ENCODE results near the gene PLPPR4. TPM values are rescaled to one million over a fixed set of nuclear protein-coding genes. Genes with fewer than 3 reads are reported as not detected.
A peak's percentile ranks its signal among the peaks of the same experiment; 100 is the strongest.
"Not testable (repeated sequence)": the region's sequence is repeated elsewhere in the genome, so short reads cannot be mapped to it uniquely, and the experiment has no call there.

PLPPR4 gene
- total RNA-seq, 1 experiment from 2014 or later: 47.3 TPM

DNA sequence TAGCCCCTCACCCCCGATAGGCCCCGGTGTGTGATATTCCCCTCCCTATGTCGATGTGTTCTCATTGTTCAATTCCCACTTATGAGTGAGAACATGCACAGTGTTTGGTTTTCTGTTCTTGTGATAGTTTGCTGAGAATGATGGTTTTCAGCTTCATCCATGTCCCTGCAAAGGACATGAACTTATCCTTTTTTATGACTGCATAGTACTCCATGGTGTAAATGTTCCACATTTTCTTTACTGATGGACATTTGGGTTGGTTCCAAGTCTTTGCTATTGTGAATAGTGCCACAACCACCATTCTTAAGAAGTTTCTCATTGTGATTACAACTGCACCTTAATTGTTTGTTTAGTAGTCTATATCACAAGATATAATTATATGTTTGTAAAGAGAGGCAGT, 3.9 kb upstream of the PLPPR4 start:
- in situ Hi-C loops (cut with HindIII; ENCODE audit: low sequenced_read_pairs); DNase-seq (ENCODE audit: low spot score): not testable (repeated sequence)

DNA sequence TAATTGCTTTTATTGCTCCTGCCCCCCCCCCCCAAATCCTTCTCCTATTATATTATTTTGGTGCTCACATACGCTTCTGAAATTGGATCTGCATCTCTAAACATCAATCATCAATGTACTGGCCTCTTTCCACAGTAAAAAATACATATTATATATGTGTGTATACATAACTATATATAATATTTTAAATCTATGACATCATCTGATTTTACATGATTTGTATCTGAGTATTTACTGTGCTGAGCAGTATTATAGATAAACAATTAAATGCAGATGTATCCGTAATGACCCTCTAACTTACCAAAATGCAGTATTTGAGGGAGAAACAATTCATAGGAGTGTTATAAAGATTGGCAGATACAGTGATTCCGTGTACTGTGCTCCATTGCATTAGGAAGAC, 832 bp downstream of the PLPPR4 start:
- DNase-seq (ENCODE audit: low spot score): no peak
- in situ Hi-C loops (cut with HindIII; ENCODE audit: low sequenced_read_pairs): no loop called here

DNA sequence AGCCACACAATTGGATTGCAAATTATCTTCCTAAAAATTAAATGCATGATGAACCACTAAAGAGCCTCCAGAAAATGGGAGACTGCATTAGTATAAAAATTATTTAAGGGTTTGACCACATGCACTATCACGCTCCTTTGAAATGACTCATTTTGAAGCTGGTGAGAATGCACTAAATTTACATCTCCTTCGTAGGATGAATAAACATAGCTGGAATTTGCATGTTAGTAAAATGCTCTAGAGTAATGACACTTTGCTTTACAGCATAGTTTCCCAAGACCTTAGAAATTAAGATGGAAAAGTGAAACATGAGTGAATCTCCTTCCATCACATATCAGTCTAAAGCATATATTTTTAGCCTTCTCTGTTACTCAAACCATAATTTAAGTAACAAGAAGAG, 2.4 kb downstream of the PLPPR4 start:
- in situ Hi-C loops (cut with HindIII; ENCODE audit: low sequenced_read_pairs): no loop called here
- no peak for DNase-seq (ENCODE audit: low spot score)

DNA sequence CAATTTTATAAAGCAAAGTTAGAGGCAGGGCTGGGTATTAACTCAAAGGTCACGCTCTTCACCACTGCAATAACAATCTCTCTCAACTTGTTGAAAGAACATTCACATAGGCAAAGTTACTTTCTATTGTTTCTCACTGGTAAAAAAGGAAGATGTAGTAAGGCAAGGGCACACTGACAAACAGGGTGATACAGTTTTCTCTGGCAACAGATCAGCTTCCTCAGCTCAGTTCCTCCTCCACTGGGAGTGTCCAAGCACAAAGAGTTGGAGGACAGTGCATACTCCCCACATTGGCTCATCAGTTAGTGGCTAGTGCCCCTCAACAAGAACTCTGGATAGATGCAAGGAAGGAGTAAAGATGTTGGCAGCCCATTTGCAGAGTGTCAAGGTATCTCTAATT, 3.7 kb downstream of the PLPPR4 start:
- no peak for DNase-seq (ENCODE audit: low spot score)
- in situ Hi-C loops (cut with HindIII; ENCODE audit: low sequenced_read_pairs): no loop called here

DNA sequence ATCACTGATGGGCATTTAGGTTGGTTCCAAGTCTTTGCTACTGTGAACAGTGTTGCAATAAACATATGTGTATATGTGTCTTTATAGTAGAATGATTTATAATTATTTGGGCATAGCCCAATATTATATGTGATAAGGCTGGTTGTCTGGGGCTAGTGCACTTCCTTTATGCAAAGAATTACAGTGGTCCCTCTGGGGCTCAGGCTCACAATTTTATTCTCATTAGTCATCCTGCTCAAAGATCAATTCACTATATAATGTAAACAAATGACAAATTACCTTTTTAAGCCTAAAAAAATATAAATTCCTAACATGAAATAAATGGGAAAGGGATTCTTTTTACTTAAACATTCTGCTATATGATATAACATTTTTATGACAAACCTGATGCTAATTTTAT, 5.0 kb downstream of the PLPPR4 start:
- no peak for DNase-seq (ENCODE audit: low spot score)
- in situ Hi-C loops (cut with HindIII; ENCODE audit: low sequenced_read_pairs): no loop called here

DNA sequence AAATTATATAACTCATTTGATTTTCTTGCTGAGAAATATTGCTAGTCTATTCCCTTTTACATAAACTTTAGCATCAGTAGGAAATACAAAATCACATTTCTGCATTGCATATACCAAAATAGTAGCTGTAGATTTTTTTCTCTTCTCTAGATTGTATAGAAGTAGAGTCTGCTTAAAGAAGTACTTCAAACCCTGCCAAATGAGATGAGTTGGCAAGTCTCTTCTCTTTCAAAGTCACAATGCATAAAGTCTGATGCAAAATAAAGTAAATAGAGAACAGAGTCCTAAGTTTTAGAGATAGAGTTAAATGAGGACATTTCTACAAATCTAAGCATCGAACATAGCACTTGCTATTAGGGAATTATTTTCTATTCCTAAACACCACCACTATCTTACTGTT, 6.4 kb downstream of the PLPPR4 start:
- no peak for DNase-seq (ENCODE audit: low spot score)
- in situ Hi-C loops (cut with HindIII; ENCODE audit: low sequenced_read_pairs): no loop called here

DNA sequence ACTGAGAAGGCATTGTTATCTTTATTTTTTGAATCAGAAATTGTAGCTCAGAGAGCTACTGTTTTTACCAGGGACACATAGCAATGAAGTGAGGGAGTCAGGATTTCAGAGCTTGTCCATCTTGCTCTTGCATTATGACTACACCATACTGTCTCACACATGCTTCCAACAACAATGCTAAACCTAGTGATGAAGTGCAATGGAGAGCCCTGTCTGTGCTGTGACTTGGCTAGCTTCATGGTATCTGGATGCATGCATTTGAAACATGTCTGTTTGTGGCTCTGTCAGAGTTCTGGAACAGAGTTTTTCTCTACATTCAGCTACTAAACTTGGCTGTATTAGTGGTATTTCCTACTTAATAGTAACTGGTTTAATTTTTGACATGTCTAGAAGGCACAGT, 7.0 kb downstream of the PLPPR4 start:
- in situ Hi-C loops (cut with HindIII; ENCODE audit: low sequenced_read_pairs): no loop called here
- no peak for DNase-seq (ENCODE audit: low spot score)

DNA sequence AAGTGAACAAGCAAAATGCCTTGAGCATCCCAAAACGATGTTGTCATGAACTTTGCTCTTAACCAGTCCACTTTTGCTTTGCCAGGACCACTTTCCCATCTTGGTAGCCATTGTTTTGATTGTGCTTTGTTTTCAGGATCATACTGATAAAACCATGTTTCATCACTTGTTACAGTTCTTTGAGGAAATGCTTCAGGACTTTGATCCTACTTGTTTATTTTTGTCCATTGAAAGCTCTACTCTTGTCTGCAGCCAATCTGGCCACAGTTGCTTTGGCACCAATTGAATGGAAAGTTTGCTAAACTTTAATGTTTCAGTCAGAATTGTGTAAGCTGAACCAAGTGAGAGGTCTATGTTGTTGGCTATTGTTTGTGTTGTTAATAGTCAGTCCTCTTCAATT, 12.8 kb downstream of the PLPPR4 start:
- in situ Hi-C loops (cut with HindIII; ENCODE audit: low sequenced_read_pairs): no loop called here
- no peak for DNase-seq (ENCODE audit: low spot score)

DNA sequence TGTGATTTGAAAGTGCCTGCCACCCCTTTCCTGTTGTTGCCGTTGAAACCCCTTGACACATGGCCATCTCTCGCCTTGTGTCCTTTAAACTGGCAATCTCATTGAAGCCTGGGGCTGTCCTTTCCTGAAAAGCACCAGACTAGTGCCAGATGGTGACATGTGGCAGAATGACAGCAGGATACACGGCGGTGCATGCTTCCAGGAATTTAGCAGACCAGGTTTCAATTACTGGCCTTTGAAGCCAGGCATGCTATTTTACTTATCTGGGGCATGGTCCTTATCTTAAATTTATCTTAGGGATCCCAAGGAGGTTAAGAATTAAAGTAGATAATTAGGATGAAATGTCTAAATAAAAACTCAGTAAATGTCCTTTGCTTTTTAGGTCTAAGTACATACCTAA, 15.2 kb downstream of the PLPPR4 start:
- in situ Hi-C loops (cut with HindIII; ENCODE audit: low sequenced_read_pairs): no loop called here
- DNase-seq (ENCODE audit: low spot score): peak; percentile 21

DNA sequence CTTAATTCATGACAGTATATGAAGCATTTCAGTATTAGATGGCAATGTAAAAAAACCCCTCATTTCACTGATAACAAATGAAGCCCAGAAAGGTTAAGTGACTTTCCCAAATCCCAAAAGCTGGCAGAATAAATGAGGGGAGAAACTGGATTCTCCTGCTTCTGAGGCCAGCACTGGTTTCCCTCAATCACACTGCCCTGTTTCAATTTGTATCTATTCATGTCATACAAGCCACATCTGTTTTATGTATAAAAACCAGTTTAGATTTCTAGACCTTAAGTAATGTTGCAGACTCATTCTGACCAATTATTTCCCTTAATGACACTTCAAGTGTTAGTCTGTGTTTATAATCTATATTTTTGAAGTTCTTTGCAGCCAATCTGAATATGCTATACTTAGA, 16.8 kb downstream of the PLPPR4 start:
- in situ Hi-C loops (cut with HindIII; ENCODE audit: low sequenced_read_pairs): no loop called here
- no peak for DNase-seq (ENCODE audit: low spot score)

DNA sequence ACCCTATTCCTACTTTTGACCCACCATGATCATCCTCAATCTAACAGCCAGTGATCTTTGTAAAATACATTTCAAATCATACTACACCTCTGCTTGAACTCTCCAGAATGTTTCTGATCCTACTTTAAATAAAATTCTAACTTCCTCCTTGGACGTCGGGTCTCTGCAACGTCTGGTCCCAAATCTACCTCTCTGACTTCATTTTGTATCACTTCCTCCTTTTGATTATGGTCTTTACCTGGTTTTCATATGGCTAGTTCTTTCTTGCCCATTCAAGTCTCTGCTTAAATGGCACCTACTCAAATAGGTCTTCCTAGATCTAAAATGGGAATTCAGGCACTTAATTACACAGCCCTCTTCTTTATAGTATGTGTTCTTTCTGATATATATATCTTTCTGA, 18.2 kb downstream of the PLPPR4 start:
- no peak for DNase-seq (ENCODE audit: low spot score)
- in situ Hi-C loops (cut with HindIII; ENCODE audit: low sequenced_read_pairs): no loop called here

DNA sequence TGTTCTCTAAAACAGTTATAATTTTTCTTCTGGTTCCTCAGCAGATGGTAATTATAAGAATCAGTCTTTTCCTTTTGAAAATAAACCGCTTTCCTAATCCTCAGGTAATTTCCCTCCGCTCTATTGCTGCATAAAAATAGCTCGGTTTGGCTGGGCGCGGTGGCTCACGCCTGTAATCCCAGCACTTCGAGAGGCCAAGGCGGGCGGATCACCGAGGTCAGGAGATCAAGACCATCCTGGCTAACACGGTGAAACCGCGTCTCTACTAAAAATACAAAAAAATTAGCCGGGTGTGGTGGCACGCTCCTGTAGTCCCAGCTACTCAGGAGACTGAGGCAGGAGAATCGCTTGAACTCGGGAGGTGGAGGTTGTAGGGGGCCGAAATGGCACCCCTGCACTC, 19.2 kb downstream of the PLPPR4 start:
- DNase-seq (ENCODE audit: low spot score); in situ Hi-C loops (cut with HindIII; ENCODE audit: low sequenced_read_pairs): not testable (repeated sequence)

DNA sequence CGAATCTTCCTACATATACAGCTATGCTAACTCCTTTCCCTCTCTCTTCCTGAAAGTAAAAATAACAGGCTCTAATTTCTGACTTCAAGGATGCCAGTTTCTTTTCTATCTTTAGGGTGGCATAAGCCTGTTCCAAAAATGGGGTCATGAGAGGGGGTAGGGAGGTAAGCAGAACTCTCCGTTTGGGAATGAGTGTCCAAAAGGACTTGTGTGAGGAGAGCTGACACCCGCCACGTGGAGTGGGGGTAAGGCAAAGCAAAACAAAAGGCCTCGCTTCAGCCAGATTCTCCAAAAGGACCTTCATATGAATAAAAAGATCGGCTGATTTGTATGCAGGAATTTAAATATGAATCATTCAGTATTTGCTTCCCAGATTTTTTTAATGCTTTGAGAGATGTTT, 28.6 kb downstream of the PLPPR4 start:
- DNase-seq (ENCODE audit: low spot score): no peak
- in situ Hi-C loops (cut with HindIII; ENCODE audit: low sequenced_read_pairs): no loop called here

DNA sequence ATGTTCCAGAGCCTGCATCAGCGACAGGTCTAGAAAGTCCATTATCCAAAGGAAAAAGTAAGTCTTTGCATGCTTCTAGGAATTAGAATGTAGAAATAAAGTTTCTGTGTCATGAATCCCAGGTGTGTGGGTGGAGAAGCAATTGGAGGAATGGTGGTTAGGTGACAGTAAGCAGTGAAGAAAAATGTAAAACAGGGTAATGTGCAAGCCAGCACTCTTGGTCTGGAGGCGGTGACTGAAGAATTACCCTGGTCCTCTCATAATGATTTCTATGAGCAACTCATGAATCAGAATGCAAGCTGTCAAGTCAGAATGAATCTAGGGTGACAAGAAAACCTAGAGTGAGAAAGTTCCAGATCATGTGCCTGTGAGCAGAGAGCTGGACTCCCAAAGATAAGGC, 33.6 kb downstream of the PLPPR4 start:
- in situ Hi-C loops (cut with HindIII; ENCODE audit: low sequenced_read_pairs): no loop called here

DNA sequence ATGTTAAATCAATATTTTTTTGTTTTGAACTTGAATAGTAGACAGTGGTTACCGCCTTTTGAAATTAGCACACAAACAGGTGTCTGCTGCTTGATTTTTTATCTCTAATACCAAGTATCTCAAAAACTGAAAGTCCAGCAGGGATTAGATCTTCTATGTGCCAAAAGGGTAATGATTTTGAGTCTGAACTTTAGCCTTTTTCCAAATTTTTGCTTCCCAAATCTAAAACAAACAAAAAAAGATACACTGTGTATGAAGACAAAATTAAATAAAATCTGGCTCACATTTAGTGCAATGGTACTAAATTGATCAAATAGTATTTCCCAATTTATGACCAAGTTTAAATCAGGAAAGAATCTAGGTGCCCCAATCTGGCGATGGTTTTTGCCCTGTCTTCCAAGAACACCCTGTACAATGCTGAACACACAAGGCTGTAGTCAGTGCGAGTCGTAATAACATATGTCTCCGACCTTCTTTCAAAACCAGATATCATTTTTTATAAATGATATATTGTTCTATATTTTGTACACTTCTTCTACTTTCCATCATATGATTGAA, 40.5 kb downstream of the PLPPR4 start:
- no peak for DNase-seq (ENCODE audit: low spot score)
- in situ Hi-C loops (cut with HindIII; ENCODE audit: low sequenced_read_pairs): no loop called here

More for the DNA sequence above, 33.6 kb downstream of the PLPPR4 start:
- no peak for DNase-seq (ENCODE audit: low spot score)

DNA sequence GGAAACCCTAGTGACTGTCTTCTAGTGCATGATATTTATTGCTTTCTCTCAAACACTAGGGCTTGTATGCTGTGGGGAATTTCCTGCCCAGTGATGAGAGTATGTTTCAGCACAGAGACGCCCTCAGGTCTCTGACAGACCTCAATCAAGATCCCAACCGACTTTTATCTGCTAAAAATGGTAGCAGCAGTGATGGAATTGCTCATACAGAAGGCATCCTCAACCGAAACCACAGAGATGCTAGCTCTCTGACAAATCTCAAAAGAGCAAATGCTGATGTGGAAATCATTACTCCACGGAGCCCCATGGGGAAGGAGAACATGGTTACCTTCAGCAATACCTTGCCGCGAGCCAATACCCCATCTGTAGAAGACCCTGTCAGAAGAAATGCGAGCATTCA, 41.3 kb downstream of the PLPPR4 start:
- in situ Hi-C loops (cut with HindIII; ENCODE audit: low sequenced_read_pairs): no loop called here
- DNase-seq (ENCODE audit: low spot score): no peak

DNA sequence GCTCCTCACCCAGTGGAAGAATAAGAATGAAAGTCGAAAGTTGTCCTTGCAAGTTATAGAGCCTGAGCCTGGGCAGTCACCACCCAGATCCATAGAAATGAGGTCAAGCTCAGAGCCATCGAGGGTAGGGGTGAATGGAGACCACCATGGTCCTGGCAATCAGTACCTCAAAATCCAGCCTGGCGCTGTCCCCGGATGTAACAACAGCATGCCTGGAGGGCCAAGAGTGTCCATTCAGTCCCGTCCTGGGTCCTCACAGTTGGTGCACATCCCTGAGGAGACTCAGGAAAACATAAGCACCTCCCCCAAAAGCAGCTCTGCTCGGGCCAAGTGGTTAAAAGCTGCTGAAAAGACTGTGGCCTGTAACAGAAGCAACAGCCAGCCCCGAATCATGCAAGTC, 41.8 kb downstream of the PLPPR4 start:
- no peak for DNase-seq (ENCODE audit: low spot score)
- in situ Hi-C loops (cut with HindIII; ENCODE audit: low sequenced_read_pairs): no loop called here

DNA sequence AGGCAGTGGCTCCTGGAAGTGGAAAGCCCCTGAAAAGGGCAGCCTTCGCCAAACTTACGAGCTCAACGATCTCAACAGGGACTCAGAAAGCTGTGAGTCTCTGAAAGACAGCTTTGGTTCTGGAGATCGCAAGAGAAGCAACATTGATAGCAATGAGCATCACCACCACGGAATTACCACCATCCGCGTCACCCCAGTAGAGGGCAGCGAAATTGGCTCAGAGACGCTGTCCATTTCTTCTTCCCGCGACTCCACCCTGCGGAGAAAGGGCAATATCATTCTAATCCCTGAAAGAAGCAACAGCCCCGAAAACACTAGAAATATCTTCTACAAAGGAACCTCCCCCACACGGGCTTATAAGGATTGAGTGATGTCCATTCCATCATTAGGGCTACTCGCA, 42.4 kb downstream of the PLPPR4 start:
- DNase-seq (ENCODE audit: low spot score): no peak
- in situ Hi-C loops (cut with HindIII; ENCODE audit: low sequenced_read_pairs): no loop called here

DNA sequence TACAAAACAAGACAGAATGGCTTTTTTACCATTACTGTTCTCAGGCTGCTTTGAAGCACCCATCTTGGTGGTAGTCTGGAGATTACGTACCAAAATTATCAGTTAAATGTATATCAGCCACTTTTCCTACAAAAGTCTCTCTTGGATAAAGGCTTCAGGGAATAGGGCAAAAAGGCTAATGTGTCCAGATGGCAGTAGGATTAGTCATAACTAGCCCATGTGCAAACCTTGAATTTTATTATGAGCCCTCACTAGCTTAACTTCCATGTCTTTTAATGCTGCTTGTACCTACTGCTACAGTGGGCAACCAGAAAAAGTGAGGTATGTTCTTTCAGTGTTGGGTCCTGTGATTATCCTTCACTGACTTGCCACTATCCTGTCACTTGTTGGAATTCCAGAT, 51.0 kb downstream of the PLPPR4 start:
- in situ Hi-C loops (cut with HindIII; ENCODE audit: low sequenced_read_pairs): no loop called here
- DNase-seq (ENCODE audit: low spot score): no peak

DNA sequence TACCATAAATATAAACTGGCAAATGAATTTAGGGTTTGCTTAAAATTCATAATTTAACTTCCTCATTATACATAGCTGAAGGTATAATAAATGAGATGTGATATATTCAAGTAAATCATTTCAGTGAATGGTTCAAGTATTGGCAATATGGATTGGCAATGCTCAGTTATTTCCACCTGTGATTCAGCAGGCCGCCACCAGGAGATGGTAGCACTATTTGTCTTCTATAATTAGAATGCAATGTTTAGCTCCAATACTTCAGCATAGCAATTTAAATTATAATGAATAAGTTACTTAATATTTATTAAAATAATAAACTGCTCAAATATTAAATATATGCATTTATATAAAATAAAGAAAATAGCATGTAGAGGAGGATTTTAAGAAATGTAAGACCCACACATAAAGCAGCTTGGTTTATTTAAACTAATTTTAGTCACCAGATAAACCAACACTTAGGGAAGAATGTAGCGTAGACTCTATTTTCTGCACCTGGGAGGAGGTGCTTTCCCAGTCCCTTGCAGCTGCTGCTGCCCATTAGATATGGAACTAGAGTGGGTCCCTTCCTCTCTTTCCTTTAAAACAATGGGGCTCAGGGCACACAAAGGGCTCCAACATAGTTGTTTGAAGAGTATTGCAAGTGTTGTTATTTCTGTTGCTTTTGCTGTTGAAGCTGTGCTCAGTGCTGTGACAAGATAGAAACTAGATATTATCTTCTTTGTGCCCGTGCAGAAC, 62.1 kb downstream of the PLPPR4 start:
- no peak for DNase-seq (ENCODE audit: low spot score)
- in situ Hi-C loops (cut with HindIII; ENCODE audit: low sequenced_read_pairs): no loop called here

DNA sequence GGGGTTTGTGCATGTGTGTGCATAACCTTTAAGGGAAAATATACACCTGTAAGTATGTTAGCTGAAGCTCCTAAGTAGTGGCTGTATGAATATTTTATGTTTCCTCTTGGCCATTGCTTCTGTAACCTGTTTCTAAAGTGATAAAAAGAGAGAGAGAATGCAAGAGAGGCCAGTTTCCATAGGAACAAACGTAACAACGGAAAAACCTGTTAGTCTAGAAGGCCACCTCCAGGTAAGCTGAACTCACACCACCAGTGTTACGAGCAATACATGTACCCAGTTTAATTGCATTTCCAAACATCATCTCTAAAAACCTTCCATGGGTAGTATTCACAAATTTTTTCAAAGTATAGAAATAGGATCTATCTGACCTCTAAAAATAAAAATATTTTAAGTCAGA, 63.1 kb downstream of the PLPPR4 start:
- in situ Hi-C loops (cut with HindIII; ENCODE audit: low sequenced_read_pairs): no loop called here
- no peak for DNase-seq (ENCODE audit: low spot score)

Measured in G401 (cell line).